ENCODE data around the gene PELO. TPM values are rescaled to one million over a fixed set of nuclear protein-coding genes. Genes with fewer than 3 reads are reported as not detected.
A peak's percentile ranks its signal among the peaks of the same experiment; 100 is the strongest.
"Not testable (repeated sequence)": the region's sequence is repeated elsewhere in the genome, so short reads cannot be mapped to it uniquely, and the experiment has no call there.

The PELO gene
- 33.0 TPM for total RNA-seq

- no peak for FAIRE-seq
- DNase-seq (ENCODE audit: low spot score in 2 of 2) = peak; percentile 35 to 38
Observed at GRCh38 chr5:52787600-52788504, at the start of gene PELO, which contains the start of gene ITGA1. TSS of gene PELO (plus strand) at chr5:52787916. CDS start at chr5:52800395, 12,479 bp downstream. TSS of gene ITGA1 (plus strand) at chr5:52787916. CDS start at chr5:52788354, 438 bp downstream.

- no peak for FAIRE-seq
- DNase-seq (ENCODE audit: low spot score in 2 of 2) = no peak
Observed at GRCh38 chr5:52738095-52738506, 49.6 kb upstream of the PELO start.

GRCh38 chr5:52740007-52740406, 47.7 kb upstream of the PELO start:
- FAIRE-seq = no peak
- no peak for DNase-seq (ENCODE audit: low spot score in 2 of 2)

- DNase-seq (ENCODE audit: low spot score in 2 of 2) (no peak), FAIRE-seq (no peak)
Observed at GRCh38 chr5:52743012-52743411, 44.7 kb upstream of the PELO start.

GRCh38 chr5:52743529-52743928, 44.2 kb upstream of the PELO start:
- DNase-seq (ENCODE audit: low spot score in 2 of 2) (no peak), FAIRE-seq (no peak)

GRCh38 chr5:52743970-52744369, 43.7 kb upstream of the PELO start:
- no peak for DNase-seq (ENCODE audit: low spot score in 2 of 2)
- no peak for FAIRE-seq

- FAIRE-seq; DNase-seq (ENCODE audit: low spot score in 2 of 2): not testable (repeated sequence)
Observed at GRCh38 chr5:52744867-52745458, 42.8 kb upstream of the PELO start.

- DNase-seq (ENCODE audit: low spot score in 2 of 2) (no peak), FAIRE-seq (no peak)
Observed at GRCh38 chr5:52746539-52746938, 41.2 kb upstream of the PELO start.

GRCh38 chr5:52748590-52748989, 39.1 kb upstream of the PELO start:
- DNase-seq (ENCODE audit: low spot score in 2 of 2) = no peak
- no peak for FAIRE-seq

GRCh38 chr5:52749666-52750065, 38.0 kb upstream of the PELO start:
- no peak for FAIRE-seq

GRCh38 chr5:52751137-52751536, 36.6 kb upstream of the PELO start:
- DNase-seq (ENCODE audit: low spot score in 2 of 2) = no peak
- no peak for FAIRE-seq

More at GRCh38 chr5:52749666-52750065, 38.0 kb upstream of the PELO start:
- DNase-seq (ENCODE audit: low spot score in 2 of 2) = no peak

- DNase-seq (ENCODE audit: low spot score in 2 of 2) (no peak), FAIRE-seq (no peak)
Observed at GRCh38 chr5:52754051-52754450, 33.7 kb upstream of the PELO start.

- DNase-seq (ENCODE audit: low spot score in 2 of 2) (no peak), FAIRE-seq (no peak)
Observed at GRCh38 chr5:52757527-52757926, 30.2 kb upstream of the PELO start.

GRCh38 chr5:52758014-52758413, 29.7 kb upstream of the PELO start:
- FAIRE-seq = no peak
- no peak for DNase-seq (ENCODE audit: low spot score in 2 of 2)

- DNase-seq (ENCODE audit: low spot score in 2 of 2) (no peak), FAIRE-seq (no peak)
Observed at GRCh38 chr5:52759331-52759730, 28.4 kb upstream of the PELO start.

GRCh38 chr5:52760695-52761366, 26.9 kb upstream of the PELO start:
- DNase-seq (ENCODE audit: low spot score in 2 of 2) (no peak), FAIRE-seq (no peak)

GRCh38 chr5:52767217-52767743, 20.4 kb upstream of the PELO start:
- FAIRE-seq (no peak), DNase-seq (ENCODE audit: low spot score in 2 of 2) (no peak)

- no peak for DNase-seq (ENCODE audit: low spot score in 2 of 2)
- no peak for FAIRE-seq
Observed at GRCh38 chr5:52767766-52768480, 19.8 kb upstream of the PELO start.

- DNase-seq (ENCODE audit: low spot score in 2 of 2) (no peak), FAIRE-seq (no peak)
Observed at GRCh38 chr5:52769061-52769460, 18.7 kb upstream of the PELO start.

- DNase-seq (ENCODE audit: low spot score in 2 of 2) = no peak
- no peak for FAIRE-seq
Observed at GRCh38 chr5:52770287-52770939, 17.3 kb upstream of the PELO start.
